Fibroblast of upper back skin (primary cell): ENCODE data around the gene MT3.
"Not testable (repeated sequence)": the region's sequence is repeated elsewhere in the genome, so short reads cannot be mapped to it uniquely, and the experiment has no call there.

Source experiments
- DNase-seq: peaks from one replicate; pipeline ENCODE4 v3.0.0-alpha.2; 2013

MT3 gene

DNA sequence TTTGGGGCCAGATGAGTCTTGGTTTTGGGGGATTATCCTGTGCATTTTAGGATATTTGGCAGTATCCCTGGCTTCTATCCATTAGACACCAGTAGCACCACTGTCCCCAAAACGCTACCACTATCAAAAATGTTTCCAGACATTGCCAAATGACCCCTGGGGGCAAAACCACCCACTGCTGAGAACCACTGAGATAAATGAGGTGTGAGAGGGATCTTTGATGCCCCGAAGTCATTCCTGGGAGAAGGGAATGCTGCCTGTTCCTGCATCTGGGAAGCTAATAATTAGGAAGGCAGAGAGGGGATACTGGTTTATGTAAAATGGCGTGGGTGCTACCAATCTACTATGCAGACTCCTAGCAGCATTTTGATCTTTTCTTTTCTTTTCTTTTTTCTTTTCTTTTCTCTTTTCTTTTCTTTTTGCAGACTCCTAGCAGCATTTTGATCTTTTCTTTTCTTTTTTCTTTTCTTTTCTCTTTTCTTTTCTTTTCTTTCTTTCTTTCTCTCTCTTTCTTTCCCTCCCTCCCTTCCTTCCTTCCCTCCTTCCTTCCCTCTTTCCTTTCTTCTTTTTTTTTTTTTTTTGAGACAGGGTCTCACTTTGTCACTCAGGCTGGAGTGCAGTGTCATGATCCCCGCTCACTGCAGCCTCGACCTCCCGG lies 8.8 kb upstream of the MT3 start:
- no peak for DNase-seq

DNA sequence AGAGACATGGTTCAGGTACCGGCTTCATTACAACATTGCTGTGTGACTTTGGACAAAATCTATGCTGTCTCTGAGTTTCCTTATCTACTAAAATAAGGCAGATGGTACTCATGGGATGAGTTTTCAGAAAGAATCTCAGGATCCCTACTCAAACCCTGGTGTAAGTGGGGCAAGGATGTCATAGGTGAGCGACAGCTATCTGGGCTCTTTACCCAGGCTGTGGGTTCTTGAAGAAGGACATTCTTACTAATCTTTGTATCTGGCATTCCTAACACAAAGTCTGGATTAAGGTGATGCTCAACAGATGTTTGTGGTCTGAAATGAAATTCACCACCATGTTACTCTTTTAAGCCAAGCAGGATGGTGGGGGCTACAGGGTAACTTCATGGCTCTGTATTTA lies 6.4 kb upstream of the MT3 start:
- not testable (repeated sequence) for DNase-seq

- DNase-seq: no peak
Measured at GRCh38 chr16:56583351-56584168, 5.8 kb upstream of the MT3 start.

DNA sequence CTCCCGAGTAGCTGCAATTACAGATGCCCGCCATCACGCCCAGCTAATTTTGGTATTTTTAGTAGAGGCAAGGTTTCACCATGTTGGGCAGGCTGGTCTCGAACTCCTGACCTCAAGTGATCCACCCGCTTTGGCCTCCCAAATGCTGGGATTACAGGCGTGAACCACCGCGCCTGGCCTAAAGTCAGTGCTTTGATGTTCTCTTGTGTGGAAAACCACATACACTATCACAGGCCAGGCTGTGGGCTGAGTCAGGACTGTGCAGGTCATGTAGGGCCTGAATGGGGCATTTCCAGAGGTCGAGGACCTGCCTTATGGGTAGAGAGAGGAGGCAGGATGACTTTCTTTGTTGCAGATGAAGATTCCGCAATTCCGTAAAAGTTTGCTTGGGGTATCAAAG lies 5.1 kb upstream of the MT3 start:
- DNase-seq: no peak

DNA sequence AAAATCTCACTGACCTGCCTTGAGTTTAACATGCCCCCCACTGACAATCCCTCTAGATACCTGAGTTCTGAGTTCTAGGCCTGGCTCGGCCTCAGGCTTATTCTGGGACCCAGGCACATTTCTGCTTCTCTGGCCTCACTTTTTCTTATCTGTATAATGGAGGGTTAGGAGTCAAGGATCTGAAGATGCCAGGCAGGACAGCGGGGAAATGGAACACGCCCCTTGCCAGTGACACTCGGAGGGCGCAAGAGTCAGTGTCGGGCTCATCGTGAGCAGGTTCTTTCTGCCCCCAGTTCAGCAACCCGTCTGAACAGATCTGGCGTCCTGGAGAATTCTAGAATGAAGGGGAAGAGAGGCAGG lies 567 bp upstream of the MT3 start:
- DNase-seq: no peak

- no peak for DNase-seq
Measured at GRCh38 chr16:56591377-56592060, 2.2 kb downstream of the MT3 start.

DNA sequence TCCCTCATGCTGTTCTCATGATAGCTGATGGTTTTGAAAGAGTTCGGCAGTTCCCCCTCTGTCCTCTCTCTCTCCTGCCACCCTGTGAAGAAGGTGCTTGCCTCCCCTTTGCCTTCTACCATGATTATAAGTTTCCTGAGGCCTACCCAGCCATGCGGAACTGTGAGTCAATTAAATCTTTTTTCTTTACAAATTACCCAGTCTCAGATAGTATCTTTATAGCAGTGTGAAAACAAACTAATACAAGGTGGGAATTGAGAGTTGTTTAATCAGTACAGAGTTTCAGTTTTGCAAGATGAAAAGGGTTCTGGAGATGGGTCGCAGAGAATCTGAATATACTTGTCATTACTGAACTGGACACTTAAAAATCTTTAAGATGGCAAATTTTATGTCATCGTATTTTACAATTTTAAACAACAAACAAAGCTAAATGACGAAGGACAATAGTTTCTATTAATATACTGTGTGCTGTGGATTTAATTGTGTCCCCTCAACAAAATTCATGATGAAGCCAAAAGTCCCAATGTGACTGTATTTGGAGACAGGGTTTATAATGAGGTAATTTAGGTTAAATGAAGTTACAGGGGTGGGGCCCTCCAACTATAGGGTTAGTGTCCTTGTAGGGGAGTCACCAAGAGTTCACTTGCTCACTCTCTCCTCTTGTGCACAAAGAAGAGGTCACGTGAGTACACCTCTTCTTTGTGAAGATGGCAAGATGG lies 4.4 kb downstream of the MT3 start:
- no peak for DNase-seq

DNA sequence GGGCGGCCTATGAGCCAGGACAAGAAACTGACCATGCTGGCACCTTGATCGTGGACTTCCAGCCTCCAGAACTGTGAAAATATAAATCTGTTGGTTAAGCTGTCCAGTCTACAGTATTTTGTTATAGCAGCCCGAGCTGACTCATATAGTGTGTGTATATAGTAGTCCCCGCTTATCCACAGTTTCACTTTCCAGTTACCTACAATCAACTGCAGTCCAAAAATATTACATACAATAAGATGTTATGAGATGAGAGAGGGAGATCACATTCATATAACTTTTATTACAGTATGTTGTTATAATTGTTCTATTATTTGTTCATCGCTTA lies 4.9 kb downstream of the MT3 start:
- no peak for DNase-seq

DNA sequence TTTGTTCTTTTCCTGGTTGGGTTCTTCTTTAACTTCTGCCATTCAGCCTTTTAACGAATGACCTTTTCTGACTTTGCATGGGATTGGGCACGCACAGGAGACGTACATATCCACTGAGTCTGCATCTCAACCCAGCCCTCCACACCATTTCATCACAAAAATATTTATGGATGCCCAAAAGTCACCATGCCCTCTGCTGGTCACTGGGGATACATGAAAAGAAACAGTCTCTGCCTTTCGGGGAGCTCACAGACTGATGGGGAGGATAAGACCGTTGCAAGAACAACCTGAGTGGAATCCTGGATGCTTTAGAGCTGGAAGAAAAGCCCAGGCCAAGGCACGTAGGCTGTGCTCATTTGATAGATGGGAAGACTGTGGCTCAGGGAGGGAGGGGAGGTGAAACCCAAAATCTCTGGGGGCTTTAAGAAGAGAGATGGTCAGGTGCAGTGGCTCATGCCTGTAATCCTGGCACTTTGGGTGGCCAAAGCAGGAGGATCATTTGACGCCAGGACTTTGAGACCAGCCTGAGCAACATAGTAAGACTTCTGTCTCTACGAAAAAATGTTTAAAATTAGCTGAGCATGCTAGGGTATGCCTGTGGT lies 11.2 kb downstream of the MT3 start:
- DNase-seq: peak; percentile 63

- no peak for DNase-seq
Measured at GRCh38 chr16:56601325-56601724, 12.0 kb downstream of the MT3 start.

- DNase-seq: peak; percentile 43
Measured at GRCh38 chr16:56603589-56603988, 14.3 kb downstream of the MT3 start.

GRCh38 chr16:56604966-56605365 lies 15.6 kb downstream of the MT3 start:
- DNase-seq: no peak

DNA sequence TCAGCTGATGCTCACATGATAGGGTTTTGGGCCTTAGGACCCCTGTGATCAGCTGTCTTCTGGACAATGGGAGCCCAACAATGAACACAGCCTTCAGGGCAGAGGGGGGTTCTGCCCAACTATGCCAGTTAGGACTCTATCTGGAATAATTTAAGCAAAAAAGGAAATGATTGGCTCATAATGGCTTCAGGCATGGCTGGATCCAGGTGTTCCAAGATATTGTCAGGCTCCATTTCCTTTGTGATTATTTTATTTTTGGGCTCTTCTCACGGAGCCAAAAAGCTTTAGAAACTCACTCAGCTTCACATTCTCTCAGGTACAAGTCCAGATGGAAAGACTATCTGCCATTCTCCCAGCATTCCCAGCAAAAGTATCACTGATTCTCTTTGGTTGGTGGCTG lies 16.1 kb downstream of the MT3 start:
- no peak for DNase-seq

DNA sequence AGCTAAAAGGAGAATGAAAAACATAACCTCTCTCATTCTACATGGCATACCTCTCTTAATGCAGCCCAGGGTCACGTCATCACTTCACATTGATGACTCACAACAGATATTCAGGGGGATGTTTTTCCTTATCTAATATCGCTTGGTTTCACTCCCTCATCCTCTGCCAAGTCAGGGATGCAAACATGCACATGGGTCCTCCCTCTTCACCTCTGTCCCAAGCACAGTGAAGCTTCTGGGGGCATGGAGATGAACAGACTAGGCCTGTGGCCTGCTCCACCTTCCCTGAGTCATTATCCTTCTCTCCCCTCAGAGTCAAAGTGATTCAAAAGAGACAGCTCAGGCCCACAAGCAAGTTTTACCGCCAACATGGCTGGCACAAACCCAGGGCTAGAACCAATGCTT lies 16.7 kb downstream of the MT3 start:
- DNase-seq: peak; percentile 83

- peak; percentile 69 for DNase-seq
Measured at GRCh38 chr16:56606476-56607108, 17.3 kb downstream of the MT3 start.

- DNase-seq: peak; percentile 99
Measured at GRCh38 chr16:56607109-56607618, 17.8 kb downstream of the MT3 start.

DNA sequence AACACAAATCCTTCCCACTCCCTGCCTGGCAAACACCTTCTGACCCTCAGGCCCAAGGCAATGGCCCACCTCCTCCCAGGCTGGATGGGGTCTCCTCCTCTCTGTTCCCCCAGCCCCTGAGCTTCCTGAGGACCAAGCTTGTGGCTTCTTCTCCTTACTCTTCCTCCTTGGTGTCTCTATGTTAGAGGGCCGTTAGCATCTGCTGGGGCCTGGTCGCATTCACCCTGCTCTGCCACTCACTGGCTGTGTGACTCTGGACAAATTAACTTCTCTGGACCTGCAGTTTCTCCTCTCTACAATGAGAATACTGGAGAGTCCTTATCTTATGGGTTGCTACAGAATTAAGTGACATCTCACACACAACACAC lies 18.3 kb downstream of the MT3 start:
- no peak for DNase-seq

- peak; percentile 96 for DNase-seq
Measured at GRCh38 chr16:56608043-56608875, 18.9 kb downstream of the MT3 start, which contains the start of gene MT2A. MT2A (plus strand) TSS chr16:56608584; CDS start chr16:56608656, 72 bp downstream.

- DNase-seq: no peak
Measured at GRCh38 chr16:56608876-56609462, 19.6 kb downstream of the MT3 start.

- peak; percentile 80 for DNase-seq
Measured at GRCh38 chr16:56609463-56609921, 20.2 kb downstream of the MT3 start.
